SJSA1 (cell line): ENCODE data around the gene ORC1. TPM values are rescaled to one million over a fixed set of nuclear protein-coding genes. Genes with fewer than 3 reads are reported as not detected.

Experiments used
- DNase-seq, 2 experiments: peaks; one replicate each; pipeline ENCODE4 v3.0.0-alpha.2; 2015 to 2020; ENCODE audit warnings: low spot score in 2 of 2, low read depth in 1 of 2
- H3K27ac ChIP-seq: fragments of 250-450 bp; sonication (Bioruptor Pico); 2 replicates; pipeline ENCODE4 v1.5.1; 2020; ENCODE audit warnings: mild to moderate bottlenecking, moderate library complexity
- H3K27me3 ChIP-seq: fragments of 250-450 bp; sonication (Bioruptor Pico); replicated peaks from 2 replicates; pipeline ENCODE4 v1.5.1; 2020; ENCODE audit warnings: mild to moderate bottlenecking, moderate library complexity
- H3K36me3 ChIP-seq: fragments of 250-450 bp; sonication (Bioruptor Pico); 2 replicates; pipeline ENCODE4 v1.5.1; 2020; ENCODE audit warnings: mild to moderate bottlenecking
- H3K4me1 ChIP-seq: fragments of 250-450 bp; sonication (Bioruptor Pico); replicated peaks from 2 replicates; pipeline ENCODE4 v1.6.1; 2021; ENCODE audit warnings: mild to moderate bottlenecking
- H3K4me3 ChIP-seq: fragments of 250-450 bp; sonication (Bioruptor Pico); 2 replicates; pipeline ENCODE4 v1.5.1; 2020; ENCODE audit warnings: mild to moderate bottlenecking
- H3K9me3 ChIP-seq: fragments of 250-450 bp; sonication (Bioruptor Pico); replicated peaks from 2 replicates; pipeline ENCODE4 v1.5.1; 2020; ENCODE audit warnings: mild to moderate bottlenecking
- total RNA-seq: library from RNA; depleted of rRNA; stranded (reverse); fragments of >200 nt; shearing (Covaris generic); gene quantifications from 2 replicates; pipeline ENCODE4 v1.2.3, GENCODE V29; 2014; rRNA removed

The ORC1 gene
- total RNA-seq, 1 experiment from 2014 or later: 23.9 TPM

DNA sequence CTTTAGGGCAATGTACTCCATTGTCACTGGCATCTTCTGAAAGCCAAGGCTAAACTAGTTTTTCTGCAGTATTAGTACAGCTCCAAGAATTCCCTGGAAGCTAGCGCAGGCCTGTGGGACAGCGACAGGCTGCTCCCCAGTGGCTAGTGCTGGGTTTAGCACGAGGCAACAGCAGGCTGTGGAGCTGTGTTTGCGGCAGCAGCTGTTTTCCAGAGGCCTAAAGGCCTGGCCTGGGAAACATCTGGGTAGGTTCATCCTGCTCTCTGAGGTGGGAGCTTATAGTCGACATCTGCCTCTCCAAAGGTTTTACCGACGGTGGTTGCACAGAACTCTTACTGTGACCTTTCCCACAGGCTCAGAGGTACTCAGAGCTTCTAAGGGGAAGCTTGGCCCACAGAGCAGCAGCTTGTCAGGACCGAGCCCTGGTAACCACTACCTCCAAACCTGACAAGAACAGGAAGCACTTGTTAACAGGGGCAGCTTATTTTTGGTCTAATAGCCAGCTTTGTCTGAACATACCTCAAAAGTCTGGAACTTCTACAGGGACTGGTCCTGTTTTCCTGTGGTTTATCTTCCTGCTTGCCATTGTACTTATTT, 55.4 kb downstream of the ORC1 start:
- Histone ChIP-seq H3K36me3 (peaks cover 30% of the 10 kb centered on the region), H3K27me3 (no peaks in the 10 kb centered on the region), H3K4me3 (no peak overlapping the region), H3K4me1 (peaks cover 11% of the 10 kb centered on the region), H3K9me3 (no peaks in the 10 kb centered on the region), H3K27ac (no peak overlapping the region)
- no peak for DNase-seq

DNA sequence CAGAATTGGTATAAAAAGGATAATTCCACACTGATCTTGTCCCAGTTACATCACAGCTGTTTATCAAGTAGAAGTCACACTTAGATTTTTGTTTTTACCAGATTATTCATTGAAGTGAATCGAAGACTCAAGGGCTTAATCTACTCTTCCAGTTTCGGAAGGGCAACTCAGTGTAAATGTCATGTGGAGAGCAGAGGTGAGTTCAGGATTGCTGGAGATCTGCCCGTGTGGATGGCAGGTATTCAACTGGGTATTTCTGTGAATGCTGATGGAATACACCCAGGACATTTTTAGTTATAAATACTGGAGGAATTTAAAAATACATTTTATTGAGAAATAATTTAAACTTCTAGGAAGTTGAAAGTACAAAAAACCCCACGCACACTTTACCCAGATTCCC, 57.6 kb downstream of the ORC1 start:
- Histone ChIP-seq H3K27ac (no peak overlapping the region), H3K4me1 (peaks cover 11% of the 10 kb centered on the region), H3K9me3 (no peaks in the 10 kb centered on the region), H3K4me3 (no peak overlapping the region), H3K36me3 (peaks cover 10% of the 10 kb centered on the region; the same call in 1 of the 2 replicates), H3K27me3 (no peaks in the 10 kb centered on the region)
- no peak for DNase-seq

DNA sequence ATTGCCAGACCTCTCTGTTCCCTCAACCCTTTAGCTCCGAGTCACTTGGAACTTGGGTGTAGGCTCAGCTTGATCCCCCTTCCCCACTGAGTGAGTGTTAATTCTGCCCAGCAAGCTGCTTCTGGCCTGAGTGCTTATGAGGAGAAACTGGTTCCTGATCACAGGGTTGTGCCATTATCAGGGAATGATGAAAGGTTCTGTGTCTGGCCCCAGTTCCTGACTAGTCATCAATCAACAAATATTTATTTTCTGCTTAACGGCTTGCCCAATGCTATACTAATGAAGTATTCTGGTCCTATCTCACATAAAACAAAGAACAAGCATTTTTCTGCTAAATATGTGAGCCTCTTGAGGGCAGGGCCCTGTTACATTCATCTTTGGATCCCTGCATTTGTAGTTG, 59.0 kb downstream of the ORC1 start:
- no peaks in the 10 kb centered on the region for H3K4me1 ChIP-seq
- no peak for DNase-seq
- H3K36me3 ChIP-seq: 0 out of 2 replicates have a peak, but pooled peaks cover 5% of the 10 kb centered on the region
- H3K4me3 ChIP-seq: no peak overlapping the region
- H3K27ac ChIP-seq: no peak overlapping the region
- H3K9me3 ChIP-seq: no peaks in the 10 kb centered on the region
- no peaks in the 10 kb centered on the region for H3K27me3 ChIP-seq

DNA sequence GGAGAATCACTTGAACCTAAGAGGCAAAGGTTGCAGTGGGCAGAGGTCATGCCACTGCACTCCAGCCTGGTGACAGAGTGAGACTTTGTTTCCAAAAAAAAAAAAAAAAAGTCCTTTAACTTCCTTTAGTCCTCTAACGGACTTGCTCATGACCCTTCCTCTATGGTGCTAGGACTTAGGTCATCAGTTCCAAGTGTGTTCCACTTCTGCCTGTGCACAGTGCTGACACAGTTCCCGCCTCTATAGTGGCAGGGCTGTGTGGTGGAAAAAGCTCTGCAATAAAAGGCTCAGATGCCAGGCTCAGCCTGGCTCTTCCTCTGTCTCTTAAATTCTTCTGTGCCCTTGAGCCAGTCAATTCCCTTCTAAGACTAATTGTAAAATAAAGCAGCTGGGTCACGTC, 60.2 kb downstream of the ORC1 start:
- H3K4me3 ChIP-seq: no peak overlapping the region
- no peaks in the 10 kb centered on the region for H3K4me1 ChIP-seq
- H3K27ac ChIP-seq: no peak overlapping the region
- no peak for DNase-seq
- H3K9me3 ChIP-seq: no peaks in the 10 kb centered on the region
- no peaks in the 10 kb centered on the region for H3K27me3 ChIP-seq
- H3K36me3 ChIP-seq: 0 out of 2 replicates have a peak, but pooled peaks cover 2% of the 10 kb centered on the region

DNA sequence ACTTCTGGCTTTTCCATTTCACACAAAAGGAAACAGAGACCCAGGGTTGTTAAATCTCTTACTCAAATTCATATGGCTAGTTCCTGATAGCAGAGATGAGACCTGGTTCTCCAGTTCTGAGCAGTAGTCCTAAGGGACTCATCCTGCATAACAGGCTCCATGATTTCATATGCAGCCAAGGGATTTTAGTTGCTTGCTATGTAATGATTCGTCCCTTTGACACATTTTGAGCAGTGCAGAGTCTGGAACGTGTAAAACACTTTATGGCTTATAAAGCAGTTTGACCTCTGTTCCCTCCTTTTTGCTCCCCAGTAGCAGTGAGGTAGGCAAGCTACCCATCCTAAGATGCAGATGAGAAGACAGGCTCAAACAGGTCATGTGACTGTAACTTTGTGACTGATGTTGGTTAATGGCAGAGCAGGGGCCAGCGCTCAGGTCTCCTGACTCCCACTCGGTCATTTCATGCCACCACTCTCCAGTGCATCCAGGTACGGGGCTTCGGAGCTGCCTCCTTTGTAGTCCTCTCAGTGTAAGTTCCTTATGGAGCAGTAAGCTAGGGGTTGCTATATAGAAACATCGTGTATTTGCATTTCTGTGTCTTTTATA, 62.5 kb downstream of the ORC1 start:
- Histone ChIP-seq H3K9me3 (no peaks in the 10 kb centered on the region), H3K27ac (no peak overlapping the region), H3K36me3 (0 out of 2 replicates have a peak, but pooled peaks cover 2% of the 10 kb centered on the region), H3K4me3 (no peak overlapping the region), H3K27me3 (no peaks in the 10 kb centered on the region), H3K4me1 (no peaks in the 10 kb centered on the region)
- DNase-seq: no peak

DNA sequence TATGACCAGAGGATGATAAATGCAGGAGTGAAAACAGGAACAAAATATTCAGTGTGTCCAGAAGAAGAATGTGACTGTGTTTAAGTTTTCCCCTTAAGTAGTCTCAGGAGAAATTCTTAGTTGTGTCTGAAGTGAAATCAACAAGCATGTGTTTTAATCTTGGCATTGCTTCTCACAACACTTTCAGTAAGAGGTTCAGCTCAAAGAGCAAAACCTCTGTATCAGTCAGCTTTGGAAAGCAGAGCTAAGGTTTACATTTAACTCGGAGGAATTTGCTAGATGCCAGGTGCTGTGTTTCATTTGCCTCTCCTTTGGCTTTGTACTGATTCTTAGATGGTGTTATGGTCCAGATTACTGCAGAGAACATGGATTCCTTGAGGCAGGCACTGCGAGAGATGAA, 66.8 kb downstream of the ORC1 start:
- Histone ChIP-seq H3K4me3 (no peak overlapping the region), H3K9me3 (no peaks in the 10 kb centered on the region), H3K27me3 (no peaks in the 10 kb centered on the region), H3K4me1 (no peaks in the 10 kb centered on the region), H3K27ac (no peak overlapping the region), H3K36me3 (peaks cover 6% of the 10 kb centered on the region)
- DNase-seq: no peak

DNA sequence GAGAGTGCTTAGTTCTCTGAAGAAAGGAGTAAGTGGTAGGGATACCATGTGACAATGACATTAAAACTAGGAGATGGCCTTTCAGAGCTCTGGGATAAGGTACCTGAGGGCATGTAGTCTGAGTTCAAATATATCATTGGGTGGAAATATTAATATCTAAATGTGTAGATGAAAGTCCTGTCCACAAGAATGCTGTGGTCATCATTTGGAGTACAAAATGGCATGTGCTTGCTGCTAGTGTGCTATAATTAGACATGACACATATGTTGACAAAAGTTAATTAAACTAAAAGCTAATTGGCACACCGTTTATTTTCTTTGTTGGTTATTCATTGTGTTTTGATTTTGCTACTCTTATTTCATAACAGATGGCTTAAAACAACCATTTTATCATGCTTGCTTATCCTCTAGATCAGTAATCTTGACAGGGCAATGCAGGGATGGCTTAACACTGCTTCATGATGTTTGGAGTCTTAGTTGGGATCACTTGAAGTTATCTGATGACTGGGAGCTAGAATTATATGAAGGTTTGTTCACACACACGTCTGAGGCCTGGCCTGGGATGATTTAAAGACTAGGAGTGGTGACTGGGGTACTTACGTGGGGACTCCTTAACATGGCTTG, 69.2 kb downstream of the ORC1 start:
- H3K27me3 ChIP-seq: no peaks in the 10 kb centered on the region
- no peaks in the 10 kb centered on the region for H3K9me3 ChIP-seq
- H3K4me3 ChIP-seq: no peak overlapping the region
- peaks cover 6% of the 10 kb centered on the region for H3K36me3 ChIP-seq
- H3K27ac ChIP-seq: no peak overlapping the region
- no peaks in the 10 kb centered on the region for H3K4me1 ChIP-seq
- DNase-seq: no peak

DNA sequence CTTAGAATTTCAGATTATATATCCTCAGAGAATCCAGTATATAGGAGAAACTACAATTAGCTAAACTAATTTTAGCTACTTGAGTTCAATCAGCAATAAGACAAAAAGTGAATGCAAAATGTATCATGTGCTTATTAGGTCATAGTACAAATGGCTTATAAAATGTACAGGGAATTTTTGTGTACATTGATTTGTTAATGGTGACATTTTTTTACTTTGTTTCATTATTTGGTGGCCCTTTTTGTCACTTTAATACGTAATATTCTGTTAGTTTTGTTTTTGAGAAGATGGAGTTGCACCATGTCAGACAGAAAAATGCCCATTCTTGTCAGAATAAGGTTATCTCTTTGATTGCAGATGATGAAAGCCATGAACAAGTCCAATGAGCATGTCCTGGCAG, 71.8 kb downstream of the ORC1 start:
- Histone ChIP-seq H3K36me3 (peaks cover 6% of the 10 kb centered on the region), H3K4me3 (no peak overlapping the region), H3K27me3 (no peaks in the 10 kb centered on the region), H3K9me3 (no peaks in the 10 kb centered on the region), H3K27ac (no peak overlapping the region), H3K4me1 (no peaks in the 10 kb centered on the region)
- DNase-seq: no peak

DNA sequence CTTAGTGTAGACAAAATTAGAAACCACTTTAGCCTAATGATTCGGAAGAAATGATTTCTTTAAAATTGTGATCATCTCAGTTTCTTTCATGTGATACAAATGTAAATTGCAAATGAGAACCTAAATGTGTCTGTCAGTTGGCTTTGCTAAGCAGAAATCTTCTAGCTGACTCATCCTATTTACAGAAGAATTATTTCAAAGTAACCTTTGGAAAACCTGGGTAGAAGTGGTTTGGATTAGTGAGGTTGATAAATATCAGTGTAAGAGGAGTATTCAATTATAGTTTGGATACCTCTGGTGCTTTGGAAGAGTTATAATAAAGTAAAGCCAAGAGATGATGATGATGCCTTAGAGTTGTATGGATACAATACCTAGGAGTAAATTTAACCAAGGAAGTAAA, 75.6 kb downstream of the ORC1 start:
- H3K4me1 ChIP-seq: no peaks in the 10 kb centered on the region
- H3K9me3 ChIP-seq: no peaks in the 10 kb centered on the region
- H3K27me3 ChIP-seq: no peaks in the 10 kb centered on the region
- H3K4me3 ChIP-seq: no peak overlapping the region
- no peaks in the 10 kb centered on the region for H3K36me3 ChIP-seq
- DNase-seq: no peak
- H3K27ac ChIP-seq: no peak overlapping the region

DNA sequence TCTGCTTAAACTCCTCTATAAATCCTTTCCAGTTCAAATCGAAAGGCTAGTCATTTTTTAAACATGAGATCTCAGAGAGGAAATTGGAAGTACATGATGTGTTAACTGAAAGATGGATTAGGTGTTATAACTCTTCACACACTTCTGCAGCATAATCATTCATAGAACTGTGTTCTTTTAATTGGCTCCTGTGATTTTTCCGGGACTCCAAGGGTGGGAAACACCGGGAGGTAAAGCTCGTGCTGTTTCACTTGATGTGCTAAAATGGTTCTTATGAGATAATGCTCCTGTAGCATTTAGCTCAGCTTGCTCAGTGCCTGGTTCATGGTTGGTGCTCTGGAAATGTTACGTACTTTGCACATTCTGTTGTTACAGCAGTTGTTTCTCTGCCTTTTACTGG, 78.4 kb downstream of the ORC1 start:
- H3K27me3 ChIP-seq: no peaks in the 10 kb centered on the region
- no peak overlapping the region for H3K27ac ChIP-seq
- H3K4me3 ChIP-seq: no peak overlapping the region
- H3K9me3 ChIP-seq: no peaks in the 10 kb centered on the region
- no peaks in the 10 kb centered on the region for H3K4me1 ChIP-seq
- DNase-seq: no peak
- H3K36me3 ChIP-seq: no peaks in the 10 kb centered on the region

DNA sequence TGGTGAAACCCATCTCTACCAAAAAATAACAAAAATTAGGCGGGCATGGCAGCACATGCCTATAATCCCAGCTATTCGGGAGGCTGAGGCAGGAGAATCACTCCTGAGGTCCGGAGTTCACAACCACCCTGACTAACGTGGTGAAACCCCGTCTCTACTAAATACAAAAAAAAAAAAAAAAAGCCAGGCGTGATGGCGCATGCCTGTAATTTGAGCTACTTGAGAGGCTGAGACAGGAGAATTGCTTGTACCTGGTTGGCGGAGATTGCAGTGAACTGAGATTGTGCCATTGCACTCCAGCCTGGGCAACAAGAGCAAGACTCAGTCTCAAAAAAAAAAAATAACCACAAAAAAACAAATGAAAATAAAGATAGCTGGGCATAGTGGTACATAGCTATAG, 80.5 kb downstream of the ORC1 start:
- Histone ChIP-seq H3K36me3 (no peaks in the 10 kb centered on the region), H3K9me3 (no peaks in the 10 kb centered on the region), H3K4me1 (no peaks in the 10 kb centered on the region), H3K27me3 (no peaks in the 10 kb centered on the region), H3K4me3 (no peak overlapping the region), H3K27ac (no peak overlapping the region)
- no peak for DNase-seq

Other genes starting within 250 kb of the ORC1 start
- gene CC2D1B, start 38.2 kb downstream of the ORC1 start, total RNA-seq: 21.4 and 24.1 TPM in 2 replicates
- 20.9 and 21.1 TPM in 2 replicates for gene PRPF38A, start 179 bp upstream of the ORC1 start, total RNA-seq
- 25.3 and 28.2 TPM in 2 replicates for gene TUT4, start 148.7 kb upstream of the ORC1 start, total RNA-seq
- gene GPX7, start 197.9 kb upstream of the ORC1 start, total RNA-seq: 22.6 and 57.5 TPM in 2 replicates
- not detected in 2 replicates for gene SHISAL2A, start 228.7 kb upstream of the ORC1 start, total RNA-seq